GM12891 (cell line): ENCODE measurements around the gene TMEM259.

Experiments used
- PAX5 ChIP-seq: IDR thresholded peaks from 2 replicates; pipeline ENCODE4 v1.6.1; 2011; ENCODE audit warnings: low read length, moderate library complexity, mild to moderate bottlenecking; ENCODE audit not compliant: insufficient read depth, severe bottlenecking
- POLR2A ChIP-seq: IDR thresholded peaks from 2 replicates; pipeline ENCODE4 v1.6.1; 2011; ENCODE audit warnings: low read depth, low read length, control low read depth
- POLR2AphosphoS5 ChIP-seq: IDR thresholded peaks from 2 replicates; pipeline ENCODE4 v1.6.1; 2011; ENCODE audit warnings: low read depth, low read length, control low read depth
- SPI1 ChIP-seq: IDR thresholded peaks from 2 replicates; pipeline ENCODE4 v1.6.1; 2011; ENCODE audit warnings: low read depth, low read length, control low read depth
- TAF1 ChIP-seq: IDR thresholded peaks from 2 replicates; pipeline ENCODE4 v1.6.1; 2011; ENCODE audit warnings: low read depth, low read length, control low read depth

DNA sequence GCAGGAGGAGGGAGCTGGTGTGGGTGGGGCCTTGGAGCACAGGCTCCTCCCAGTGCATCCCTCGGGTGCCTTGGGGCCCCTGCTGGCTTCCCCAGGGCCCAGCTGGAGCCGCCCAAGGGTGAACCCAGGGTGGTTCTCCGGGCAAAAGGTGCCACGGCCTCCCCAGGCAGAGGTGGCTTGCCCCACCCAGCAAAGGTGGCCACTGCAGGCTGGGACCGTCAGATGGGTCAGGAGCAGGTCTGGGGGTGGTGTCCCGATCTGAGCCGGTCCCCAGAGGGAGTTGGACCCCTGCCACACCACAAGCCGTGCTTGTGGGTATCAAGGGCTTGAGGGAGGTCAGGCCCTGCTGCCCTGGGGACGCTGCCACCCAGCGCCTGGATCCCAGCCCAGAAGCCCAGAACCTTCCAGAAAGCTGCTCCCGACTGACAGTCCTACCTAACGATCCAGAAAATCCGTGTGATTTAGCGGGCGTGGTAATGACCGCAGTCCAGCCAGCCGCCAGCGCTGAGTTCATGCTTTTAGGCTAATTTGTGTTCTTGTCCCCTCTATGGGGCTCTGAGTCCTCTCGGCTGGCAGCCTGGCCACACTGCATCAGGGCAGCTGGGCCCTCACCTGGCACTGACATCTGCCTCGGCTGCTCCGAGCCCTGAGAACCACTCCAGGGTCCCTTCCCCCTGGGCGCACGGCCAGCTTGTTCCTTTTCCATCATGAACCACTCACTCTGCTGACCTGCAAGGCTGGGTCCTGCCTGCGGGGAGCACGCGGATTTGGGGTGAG lies 25.7 kb downstream of the TMEM259 start:
- TF ChIP-seq POLR2A (no peak), TAF1 (no peak), POLR2AphosphoS5 (no peak; the same call in 1 of the 2 replicates), SPI1 (no peak), PAX5 (no peak)
